ENCODE data around the gene ASPDH. TPM values are rescaled to one million over a fixed set of nuclear protein-coding genes. Genes with fewer than 3 reads are reported as not detected.
A peak's percentile ranks its signal among the peaks of the same experiment; 100 is the strongest.

ASPDH gene
- total RNA-seq, 1 experiment from 2014 or later, result not detected

DNA sequence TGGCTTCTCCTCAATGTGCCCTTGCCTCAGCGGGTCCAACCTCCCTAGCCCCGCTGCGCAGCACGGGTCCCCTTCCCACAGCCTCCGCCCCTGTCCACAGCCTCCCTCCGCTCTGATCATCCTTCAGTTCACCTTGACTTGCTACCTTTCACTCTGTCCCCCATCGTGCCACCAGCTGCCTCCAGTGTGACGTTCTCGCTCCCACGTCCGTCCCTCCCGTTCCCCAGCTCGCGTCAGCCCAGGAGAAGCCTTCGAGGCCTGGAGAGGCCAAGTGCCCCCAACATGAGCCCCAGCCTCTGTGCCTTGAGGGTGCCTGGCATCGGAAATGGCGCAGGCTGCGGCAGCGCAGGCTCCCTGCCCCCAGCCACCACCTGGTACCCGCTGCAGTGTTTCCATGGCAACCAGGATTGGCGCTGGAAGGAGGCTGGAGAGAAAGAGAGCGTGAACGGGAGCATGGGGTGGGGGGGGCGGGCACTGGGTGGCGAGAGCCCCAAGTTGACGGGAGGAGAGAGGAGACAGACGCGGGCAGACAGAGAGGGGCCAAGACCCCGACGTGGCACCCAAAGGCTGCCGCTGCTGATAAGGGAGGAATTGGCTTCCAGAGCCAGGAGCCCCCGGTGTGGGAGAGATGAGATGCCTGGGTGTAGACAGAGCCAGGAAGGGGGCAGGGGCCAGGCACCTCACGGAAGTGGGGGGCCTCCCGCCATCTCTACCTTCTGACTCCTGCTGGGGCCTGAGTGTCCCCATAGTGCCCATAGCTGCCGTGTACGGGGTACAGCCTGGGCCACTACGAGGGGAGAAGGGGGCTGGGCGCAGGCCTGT lies 844 bp upstream of the ASPDH start:
- no peak for DNase-seq (ENCODE audit: low spot score)

DNA sequence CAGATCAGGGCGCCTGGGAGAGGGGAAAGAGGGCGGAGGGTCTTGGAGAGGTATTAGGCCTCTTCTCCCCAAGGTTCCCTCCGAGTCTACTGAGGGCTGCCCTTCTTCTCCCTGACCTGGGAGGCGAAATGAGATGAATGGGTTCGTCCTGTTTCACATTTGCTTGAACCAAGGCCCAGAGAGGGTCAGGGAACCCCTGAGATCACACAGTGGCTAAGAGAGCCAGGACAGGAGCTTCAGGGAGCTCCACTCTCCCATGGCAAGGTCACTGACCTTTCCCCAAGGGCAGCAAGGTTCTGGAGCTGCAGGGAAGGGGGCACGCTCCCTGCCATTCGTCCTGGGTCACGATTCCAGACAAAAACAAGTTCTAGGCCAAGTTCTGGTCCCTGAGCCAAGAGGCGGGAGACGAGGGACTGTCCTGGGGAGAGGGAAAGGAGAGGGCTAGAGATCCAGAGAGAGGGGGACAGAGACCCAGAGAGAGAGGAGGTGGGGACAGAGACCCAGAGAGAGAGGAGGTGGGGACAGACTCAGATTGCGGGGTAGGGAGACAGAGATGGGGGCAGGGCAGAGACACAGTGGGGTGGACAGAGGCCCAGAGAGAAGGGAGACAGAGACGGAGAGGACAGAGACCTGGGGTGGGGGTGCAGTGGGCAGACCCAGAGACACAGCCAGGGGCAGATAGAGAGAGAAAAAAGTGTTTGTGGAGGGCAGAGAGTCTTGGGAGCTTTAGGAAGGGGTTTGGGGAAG lies 541 bp downstream of the ASPDH start:
- DNase-seq (ENCODE audit: low spot score), result no peak

DNA sequence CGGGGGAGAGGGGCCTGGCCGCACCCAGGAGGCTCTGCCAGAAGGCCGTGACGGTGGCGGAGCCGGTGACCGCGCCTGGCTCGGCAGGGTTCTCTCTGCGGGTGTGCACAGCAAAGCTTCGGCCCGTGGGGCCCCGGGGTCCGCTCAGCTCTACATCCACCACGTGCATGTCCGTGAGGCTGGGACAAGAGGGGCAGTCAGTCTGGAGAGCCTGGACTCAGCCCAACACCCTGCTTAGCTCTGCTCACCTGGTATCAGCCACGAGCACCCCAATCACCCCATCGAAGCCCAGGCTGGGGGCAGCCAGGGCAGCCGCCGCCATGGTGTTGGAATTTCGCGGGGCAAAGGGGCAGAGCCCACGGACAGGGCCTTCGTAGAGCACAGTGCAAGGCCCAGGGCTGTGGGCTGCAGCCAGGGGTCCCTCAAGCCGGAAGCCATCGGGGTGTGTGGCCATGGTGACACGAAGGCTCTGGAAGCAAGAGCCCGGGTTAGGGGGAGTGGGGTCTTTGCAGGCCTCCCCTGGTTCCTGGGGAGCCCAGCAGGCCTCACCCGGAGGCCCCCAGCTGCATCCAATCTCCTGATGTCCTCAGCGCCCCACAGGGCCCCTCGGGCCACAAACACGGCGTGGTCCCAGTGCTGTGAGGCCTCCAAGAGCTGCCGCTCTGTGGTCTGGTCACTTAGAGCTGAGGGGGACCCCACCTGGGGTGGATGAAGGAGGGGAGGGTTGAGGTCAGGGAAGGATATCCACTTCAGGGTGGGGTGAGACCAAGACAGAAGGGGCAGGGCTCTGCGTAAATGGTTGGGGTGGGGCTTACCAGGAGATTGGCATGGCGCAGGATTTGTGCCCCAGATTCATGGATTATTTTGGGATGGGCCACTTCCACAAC lies 1.4 kb downstream of the ASPDH start:
- no peak for DNase-seq (ENCODE audit: low spot score)

DNA sequence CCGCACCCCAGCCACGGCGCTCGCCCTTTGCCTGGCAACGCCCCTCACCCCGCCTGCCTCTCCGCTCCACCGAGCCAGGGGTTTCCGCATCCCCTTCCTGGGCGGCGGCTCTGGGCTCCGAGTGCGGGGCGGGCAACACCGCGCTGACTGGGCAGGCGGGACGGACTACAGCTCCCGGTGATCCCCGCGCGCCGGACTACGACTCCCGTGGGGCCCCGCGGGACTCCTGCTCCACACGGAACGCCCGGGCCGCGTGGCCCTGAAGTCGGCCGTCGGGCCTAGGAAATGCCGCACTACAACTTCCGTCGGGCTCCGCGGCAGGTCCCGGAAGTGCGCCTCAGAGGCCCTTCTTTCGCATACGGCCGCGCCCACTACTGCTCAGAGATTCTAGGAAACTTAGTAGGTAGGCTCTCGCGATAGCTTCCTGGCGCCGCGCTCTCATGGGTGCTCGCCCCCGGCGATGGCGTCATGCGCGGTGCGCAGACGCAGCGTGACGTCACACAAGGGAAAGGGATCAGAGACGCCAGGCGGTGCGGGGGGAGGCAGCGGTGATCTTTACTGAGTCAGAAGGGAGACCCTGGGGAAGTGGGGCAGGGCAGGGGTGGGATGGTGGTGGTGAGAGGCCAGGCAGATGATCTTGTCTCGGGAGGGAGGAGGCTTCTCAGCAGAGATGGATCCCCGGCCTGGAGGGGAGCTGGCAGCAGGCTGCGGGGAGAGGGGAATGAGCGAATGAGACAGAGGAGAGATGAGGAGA lies 2.5 kb downstream of the ASPDH start, which contains the start of gene JOSD2:
JOSD2 (minus strand) TSS at position 123 of the 754 bp plus-strand sequence. CDS start 760 bp downstream, outside the sequence.
- peak; percentile 100 for DNase-seq (ENCODE audit: low spot score)

DNA sequence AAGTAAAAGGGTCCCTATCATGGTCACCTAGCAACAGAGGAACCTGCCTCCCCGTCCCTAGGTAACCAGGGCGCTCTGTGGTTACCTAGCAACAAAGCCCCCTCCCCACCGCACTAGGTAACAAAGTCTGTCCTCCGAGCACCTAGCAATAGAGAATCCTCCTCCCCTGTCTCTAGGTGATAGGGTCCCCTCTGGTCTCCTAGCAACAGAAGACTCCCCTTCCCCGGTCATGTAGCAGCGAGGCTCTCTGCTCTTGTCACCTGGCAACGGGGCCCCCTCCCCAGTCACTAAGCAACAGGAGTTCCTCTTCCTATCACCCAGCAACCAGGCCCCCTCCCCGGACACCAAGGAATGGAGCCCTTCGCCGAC lies 3.0 kb downstream of the ASPDH start:
- no peak for DNase-seq (ENCODE audit: low spot score)

DNA sequence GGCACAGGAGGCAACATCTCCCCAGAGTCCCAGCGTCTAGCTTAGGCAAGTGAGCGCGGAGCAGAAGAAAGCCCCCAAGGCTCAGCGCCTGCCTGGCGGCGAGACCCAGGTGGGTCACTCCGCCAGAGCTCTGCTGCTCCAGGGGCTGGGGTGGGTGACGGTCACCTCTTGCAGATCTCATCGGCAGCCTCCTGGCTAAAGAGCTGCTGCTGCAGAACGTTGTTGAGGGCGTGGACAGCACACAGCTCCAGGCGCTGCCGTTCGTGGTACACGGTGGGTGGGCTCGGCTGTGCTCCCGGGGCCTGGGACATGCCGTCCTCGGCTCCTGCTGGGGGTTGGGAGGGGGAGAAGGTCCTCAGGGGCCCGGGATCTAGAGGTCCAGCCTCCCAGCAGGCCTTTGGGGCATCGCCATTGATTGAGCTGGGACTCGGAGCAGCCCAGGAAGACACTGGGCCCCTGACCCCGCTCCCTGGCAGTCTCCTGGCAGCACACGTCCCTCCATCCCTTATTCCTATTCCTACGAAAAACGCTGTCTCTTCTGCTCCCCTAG lies 3.5 kb downstream of the ASPDH start:
- DNase-seq (ENCODE audit: low spot score), result no peak

DNA sequence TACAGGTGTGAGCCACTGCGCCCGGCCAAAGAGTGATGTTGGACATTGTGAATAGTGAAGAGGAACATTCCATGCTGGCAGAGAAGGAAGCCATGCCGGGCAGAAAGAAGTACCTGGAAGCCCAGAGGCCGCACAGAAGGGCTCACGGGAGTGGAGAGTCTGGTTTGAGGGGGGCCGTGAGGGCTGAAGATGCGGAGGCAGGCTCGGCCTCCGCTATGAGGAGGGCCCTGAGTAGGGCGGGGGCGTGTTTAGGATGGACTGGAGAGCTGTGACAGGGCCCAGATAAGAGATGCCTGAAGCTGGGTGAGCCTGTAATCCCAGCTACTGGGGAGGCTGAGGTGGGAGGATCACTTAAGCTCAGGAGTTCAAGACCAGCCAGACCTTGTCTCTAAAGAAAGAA lies 4.3 kb downstream of the ASPDH start:
- no peak for DNase-seq (ENCODE audit: low spot score)

DNA sequence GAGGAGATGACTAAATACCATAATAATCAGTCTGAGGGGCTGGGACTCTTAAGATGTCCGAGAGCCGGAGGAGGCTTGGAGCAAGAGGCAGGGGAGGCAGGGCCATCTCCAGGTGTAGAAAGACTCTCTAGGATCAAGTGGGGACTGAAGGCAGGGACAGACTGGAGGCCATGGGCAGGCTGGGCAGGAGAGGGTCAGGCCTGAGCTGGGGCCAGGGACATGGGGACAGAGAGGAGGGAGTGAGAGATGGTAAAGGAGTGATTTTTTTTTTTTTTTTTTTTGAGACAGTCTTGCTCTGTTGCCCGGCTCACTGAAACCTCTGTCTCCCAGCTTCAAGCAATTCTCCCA lies 4.9 kb downstream of the ASPDH start:
- DNase-seq (ENCODE audit: low spot score), result no peak

DNA sequence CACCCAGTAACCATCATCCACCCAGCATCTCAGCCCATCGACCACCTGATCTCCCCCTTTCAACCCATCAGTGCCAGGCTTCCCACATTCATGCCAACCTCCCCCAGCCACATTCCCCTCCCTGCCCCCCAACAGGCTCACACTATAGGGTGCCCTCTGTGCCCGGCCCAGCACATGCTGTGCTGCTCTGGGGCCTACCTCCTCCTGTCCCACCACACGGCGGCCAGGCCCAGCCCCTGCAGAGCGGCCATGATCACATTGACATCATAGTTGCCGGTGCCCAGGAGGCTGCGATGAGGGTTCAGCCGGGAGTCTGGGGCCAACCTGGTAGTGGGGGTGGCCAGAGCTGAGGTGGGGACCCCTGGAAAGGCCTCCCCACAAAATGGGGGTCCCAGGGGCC lies 6.3 kb downstream of the ASPDH start:
- no peak for DNase-seq (ENCODE audit: low spot score)

DNA sequence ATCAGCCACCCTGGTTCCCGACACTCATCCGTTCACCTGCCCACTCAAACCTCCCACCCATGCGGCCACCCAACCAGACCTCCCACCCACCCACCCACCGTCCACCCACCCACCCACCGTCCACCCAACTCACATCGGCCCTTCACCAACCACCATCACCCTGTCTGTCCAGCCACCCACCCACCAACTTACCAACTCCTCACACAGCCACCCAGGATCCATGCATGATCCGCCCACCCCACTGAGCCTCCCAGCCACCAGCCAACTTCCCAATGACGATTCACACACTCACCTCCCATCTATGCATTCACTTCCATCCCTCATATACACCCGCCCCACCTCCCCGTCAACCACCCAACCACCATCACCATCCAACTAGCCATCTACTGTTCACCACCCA lies 7.0 kb downstream of the ASPDH start:
- no peak for DNase-seq (ENCODE audit: low spot score)

DNA sequence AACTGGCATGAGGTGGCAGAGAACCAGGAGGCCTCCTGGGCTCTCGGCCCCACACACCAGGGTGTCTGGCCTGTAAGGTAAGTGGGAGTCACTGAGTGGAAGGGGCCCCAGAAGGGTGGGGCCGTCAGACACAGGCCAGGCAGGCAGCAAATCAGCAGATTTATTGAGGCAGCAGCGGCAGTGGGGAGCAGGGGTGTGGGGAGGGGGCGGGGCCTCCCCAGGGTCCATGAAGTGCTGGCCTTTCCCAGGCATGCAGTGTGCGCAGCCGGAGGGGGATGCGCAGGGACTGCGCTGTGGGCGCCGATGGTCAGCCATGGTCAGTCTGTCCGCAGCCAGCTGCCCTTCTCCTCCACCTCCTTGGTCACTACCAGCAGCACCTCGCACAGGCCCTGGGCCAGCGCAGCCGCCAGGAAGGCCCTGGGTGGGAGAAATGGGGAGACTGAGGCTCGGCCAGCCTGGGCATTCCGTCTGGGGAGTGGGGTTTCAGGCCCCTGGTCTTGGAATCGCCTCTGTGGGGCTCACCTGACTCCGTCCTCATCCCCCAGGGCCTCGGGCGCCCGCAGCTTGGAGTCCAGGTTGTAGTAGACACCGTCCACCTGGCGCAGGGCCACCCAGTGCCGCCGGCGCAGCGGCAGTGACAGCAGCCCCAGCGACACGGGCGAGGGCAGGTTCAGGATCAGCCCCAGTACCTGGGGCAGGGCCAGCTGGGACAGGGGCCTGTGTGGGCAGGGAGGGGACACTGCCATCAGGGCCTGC lies 7.7 kb downstream of the ASPDH start:
- DNase-seq (ENCODE audit: low spot score), result no peak

DNA sequence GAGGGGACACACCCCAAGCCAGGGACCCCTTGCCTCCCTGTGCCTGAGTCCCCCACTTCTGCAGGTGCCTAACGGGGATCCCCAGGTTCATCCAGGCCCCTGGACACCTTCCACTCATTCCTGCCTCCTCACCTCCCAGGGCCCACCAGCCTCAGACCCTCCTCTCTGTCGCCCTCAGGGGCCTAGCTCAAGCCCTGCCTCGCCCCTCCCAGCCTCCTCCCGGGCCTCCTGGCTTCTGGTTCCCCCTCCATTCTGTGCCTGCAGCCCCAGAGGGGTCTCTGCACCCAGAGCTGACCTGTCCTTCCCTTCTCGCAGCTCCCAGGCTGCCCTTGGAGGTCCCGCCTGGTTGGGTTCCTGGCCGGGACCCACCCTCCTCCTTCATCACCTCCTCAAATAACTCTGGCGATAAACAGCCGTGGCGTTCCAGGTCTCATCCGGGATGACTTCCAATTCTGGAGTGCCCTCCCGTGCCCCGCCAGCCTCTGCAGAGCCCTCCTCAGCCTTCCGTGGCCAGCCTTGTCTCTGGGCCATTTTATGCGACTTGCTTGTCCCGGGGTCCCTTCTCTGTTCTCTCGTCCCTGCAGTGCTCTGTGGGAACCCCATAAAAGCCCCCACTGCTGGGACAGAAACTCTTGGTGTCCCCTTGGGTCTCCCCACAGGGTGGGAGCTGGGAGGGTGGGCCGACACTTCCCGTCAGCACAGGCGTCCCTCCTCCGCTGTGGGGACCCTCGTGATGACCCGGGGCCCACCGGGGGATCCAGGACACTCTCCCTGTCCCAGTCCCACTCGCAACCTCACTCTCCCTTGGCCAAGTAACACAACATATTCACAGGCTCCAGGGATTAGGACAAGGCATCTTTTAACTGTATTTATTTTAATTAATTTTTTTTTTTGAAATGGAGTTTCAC lies 11.9 kb downstream of the ASPDH start:
- DNase-seq (ENCODE audit: low spot score), result no peak

DNA sequence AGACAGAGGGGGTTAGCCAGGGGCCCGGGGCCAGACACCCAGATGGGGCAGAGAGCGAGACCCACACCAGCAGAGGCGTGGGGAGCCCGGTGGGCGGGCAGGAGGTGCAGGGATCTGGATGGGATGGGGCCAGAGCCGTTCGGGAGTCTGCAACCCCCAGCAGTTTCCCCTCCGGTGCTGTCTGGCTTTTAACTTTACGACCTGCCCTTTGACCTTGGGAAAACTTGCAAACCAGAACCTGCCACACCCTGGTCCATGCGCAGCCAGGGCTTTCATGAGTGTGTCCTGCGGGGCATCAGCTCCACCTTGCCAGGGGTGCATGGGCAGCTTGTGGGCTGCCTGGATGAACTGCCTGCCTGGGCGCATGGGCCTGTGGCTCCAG lies 12.5 kb downstream of the ASPDH start:
- DNase-seq (ENCODE audit: low spot score), result no peak

DNA sequence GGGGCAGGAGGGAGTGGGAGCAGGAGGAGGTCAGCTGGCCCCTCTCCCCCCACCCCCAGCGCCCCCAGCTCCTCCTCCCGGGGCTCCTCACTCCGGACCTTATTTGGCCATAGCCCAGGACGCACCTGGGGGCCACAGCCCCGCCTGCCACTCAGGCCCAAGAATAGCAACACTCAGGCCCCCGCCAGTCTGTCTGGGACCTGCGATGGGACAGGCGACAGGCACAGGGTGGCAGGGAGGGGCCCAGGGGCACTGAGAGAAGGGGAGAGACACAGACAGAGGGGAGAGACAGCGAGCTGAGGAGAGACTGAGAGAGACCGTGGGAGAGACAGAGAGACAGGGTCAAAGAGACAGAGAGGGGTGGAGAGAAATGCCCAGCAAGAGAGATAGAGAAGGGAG lies 13.0 kb downstream of the ASPDH start:
- DNase-seq (ENCODE audit: low spot score), result no peak

DNA sequence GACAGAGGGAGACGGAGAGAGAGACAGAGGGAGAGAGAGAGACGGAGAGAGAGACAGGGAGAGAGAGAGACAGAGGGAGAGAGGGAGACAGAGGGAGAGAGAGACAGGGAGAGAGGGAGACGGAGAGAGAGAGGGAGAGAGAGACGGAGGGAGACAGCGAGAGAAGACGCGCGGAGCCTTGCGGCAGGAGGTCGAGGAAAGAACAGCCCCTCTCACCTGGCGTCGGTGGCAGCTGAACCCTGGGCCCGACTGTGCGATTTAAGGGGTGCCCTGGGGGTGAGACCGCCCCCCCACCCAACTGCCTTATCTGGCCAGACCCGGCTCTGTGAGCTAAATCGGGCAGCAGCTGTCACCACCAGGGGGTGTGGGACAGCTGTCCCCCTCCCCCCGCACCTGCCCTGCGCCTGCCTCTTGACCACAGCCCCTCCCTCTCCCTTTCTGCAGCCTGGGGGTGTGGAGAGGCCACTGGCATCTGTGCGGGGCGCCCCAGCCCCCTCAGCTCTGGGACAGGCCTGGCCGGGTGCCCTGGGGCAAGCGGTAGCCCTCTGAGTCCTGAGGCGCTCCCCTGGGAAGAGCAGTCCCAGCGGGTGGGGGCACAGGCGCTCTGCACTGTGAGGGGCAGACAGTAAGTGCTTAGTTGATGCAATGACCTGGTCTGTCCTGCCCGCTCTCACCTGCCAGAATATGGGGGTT lies 13.5 kb downstream of the ASPDH start:
- peak; percentile 61 for DNase-seq (ENCODE audit: low spot score)

DNA sequence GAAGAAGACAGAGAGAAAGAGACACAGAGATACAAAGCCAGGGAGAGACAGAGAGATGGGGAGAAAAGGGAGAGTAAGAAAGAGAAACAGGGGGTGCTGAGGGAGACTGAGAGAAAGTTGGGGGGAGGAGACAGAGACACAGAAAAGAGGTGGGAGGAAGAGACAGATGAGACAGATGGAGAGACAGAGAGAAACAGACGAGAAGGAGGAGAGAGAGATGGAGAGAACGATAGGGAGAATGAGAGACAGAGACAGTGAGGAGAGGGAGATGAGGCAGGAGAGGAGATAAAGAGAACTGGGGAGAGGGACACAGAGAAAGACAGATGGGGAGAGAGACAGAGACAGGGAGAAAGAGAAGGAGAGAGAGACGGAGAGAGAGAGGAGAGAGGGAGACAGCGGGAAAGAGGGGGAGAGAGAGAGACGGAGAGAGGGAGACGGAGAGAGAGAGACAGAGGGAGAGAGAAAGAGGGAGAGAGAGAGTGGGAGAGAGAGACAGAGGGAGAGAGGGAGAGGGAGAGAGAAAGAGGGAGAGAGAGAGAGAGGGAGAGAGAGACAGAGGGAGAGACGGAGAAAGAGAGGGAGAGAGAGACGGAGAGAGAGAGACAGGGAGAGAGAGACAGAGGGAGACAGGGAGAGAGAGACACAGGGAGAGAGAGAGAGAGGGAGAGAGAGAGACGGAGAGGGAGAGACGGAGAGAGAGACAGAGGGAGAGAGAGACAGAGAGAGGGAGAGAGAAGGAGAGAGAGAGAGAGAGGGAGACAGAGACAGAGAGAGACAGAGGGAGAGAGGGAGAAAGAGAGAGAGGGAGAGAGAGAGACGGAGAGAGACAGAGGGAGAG lies 15.3 kb downstream of the ASPDH start:
- DNase-seq (ENCODE audit: low spot score), result no peak

DNA sequence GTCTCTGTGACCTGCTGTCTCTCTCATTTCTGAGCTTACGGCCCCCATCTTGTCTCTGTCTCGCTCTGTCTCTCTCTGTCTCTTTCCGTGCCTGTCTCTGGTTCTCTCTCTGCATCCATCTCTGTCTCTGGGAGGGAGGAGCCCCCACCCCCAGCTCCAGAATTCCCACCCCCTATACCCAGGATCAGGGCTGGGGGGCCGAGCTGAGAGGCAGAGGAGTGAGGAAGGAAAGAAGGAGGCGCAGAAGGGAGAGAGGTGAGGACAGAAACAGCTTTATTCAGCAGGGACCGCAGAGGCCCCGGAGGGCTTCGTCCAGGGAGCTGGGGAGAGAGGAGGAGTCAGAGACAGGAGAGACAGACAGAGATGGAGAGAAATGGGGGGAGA lies 16.7 kb downstream of the ASPDH start:
- peak; percentile 30 for DNase-seq (ENCODE audit: low spot score)

All from HT-29 (cell line).